NB4 (cell line): ENCODE results near the gene CABP7.

Source experiments
- CTCF ChIP-seq: IDR thresholded peaks from one replicate; pipeline ENCODE4 v1.5.1; 2012; ENCODE audit warnings: low read depth, low read length
- MYC ChIP-seq: IDR thresholded peaks from 2 replicates; pipeline ENCODE4 v1.6.1; 2011; ENCODE audit warnings: low read depth, low read length
- POLR2A ChIP-seq: IDR thresholded peaks from 2 replicates; pipeline ENCODE4 v1.6.1; 2011; ENCODE audit warnings: mild to moderate bottlenecking; ENCODE audit not compliant: insufficient read length; ENCODE audit errors: extremely low read depth

- TF ChIP-seq CTCF (no peak), POLR2A (no peak), MYC (no peak)
These were observed 29.3 kb upstream of the CABP7 start for GRCh38 chr22:29690476-29690875.
